H1 (cell line): ENCODE data around the gene ZMIZ1. TPM values are rescaled to one million over a fixed set of nuclear protein-coding genes. Genes with fewer than 3 reads are reported as not detected.

Experiments
- CTCF ChIA-PET: fragments of 300-600 bp; sonication (Branson Sonifier 250); formaldehyde crosslinking; loops from one replicate; lab custom pipeline; 2021; ENCODE audit not compliant: partially characterized antibody; lab: Charles Lee
- POLR2A ChIA-PET: fragments of 300-600 bp; sonication (Branson Sonifier 250); formaldehyde crosslinking; loops from one replicate; lab custom pipeline; 2021; ENCODE audit warnings: inconsistent platforms; ENCODE audit not compliant: partially characterized antibody; lab: Charles Lee
- DNase-seq, 2 experiments: peaks; one replicate each; pipeline versions ENCODE4 v3.0.0 to v3.0.0-alpha.2; 2010 to 2022; ENCODE audit warnings: low spot score in 2 of 2, low read depth in 1 of 2, mixed read lengths in 1 of 2
- FAIRE-seq: peaks from 2 replicates; lab custom pipeline; 2011; peaks lifted over from hg19 to GRCh38; lab: Jason Lieb, UNC
- H2AFZ ChIP-seq: 2 replicates; pipeline ENCODE4 v1.8.1; 2012; ENCODE audit warnings: low read length, inconsistent platforms
- H2AK5ac ChIP-seq: 2 replicates; pipeline ENCODE4 v1.6.1; 2013; ENCODE audit warnings: low read depth, low read length
- H2BK120ac ChIP-seq: replicated peaks from 2 replicates; pipeline ENCODE3; 2013; ENCODE audit warnings: low read depth, low read length, inconsistent platforms
- H2BK12ac ChIP-seq: 2 replicates; pipeline ENCODE4 v1.6.1; 2013; ENCODE audit warnings: low read depth, low read length
- H2BK15ac ChIP-seq: 2 replicates; pipeline ENCODE4 v1.6.1; 2013; ENCODE audit warnings: low read length
- H2BK20ac ChIP-seq: 2 replicates; pipeline ENCODE4 v1.6.1; 2013; ENCODE audit warnings: low read length
- H2BK5ac ChIP-seq: 2 replicates; pipeline ENCODE4 v1.6.1; 2013; ENCODE audit warnings: low read depth, low read length
- H3K14ac ChIP-seq: 2 replicates; pipeline ENCODE4 v1.6.1; 2013; ENCODE audit warnings: inconsistent platforms; ENCODE audit not compliant: insufficient read length
- H3K18ac ChIP-seq: 2 replicates; pipeline ENCODE4 v1.6.1; 2013; ENCODE audit warnings: low read length; ENCODE audit errors: extremely low read depth
- H3K23ac ChIP-seq: 2 replicates; pipeline ENCODE4 v1.6.1; 2013; ENCODE audit warnings: inconsistent platforms; ENCODE audit not compliant: insufficient read length
- H3K23me2 ChIP-seq: 2 replicates; pipeline ENCODE4 v1.6.1; 2013; ENCODE audit warnings: low read depth, low read length
- H3K27ac ChIP-seq: 2 replicates; pipeline ENCODE4 v1.6.1; 2011; ENCODE audit warnings: low read depth, low read length, inconsistent platforms
- H3K27me3 ChIP-seq, 4 experiments: replicated peaks in 1 of 4; 1 replicate in 1 of 4; 2 replicates in 3 of 4; pipeline versions ENCODE4 v1.6.1 to v1.8.1; 2011 to 2013; ENCODE audit warnings: low read length in 3 of 4, mild to moderate bottlenecking in 3 of 4, inconsistent platforms in 2 of 4, mixed read lengths in 2 of 4, moderate library complexity in 1 of 4; ENCODE audit not compliant: control insufficient read depth in 3 of 4, insufficient read depth in 3 of 4; ENCODE audit errors: extremely low read depth in 1 of 4
- H3K36me3 ChIP-seq, 4 experiments: 2 replicates each; pipeline versions ENCODE4 v1.6.1 to v1.8.1; 2011 to 2013; ENCODE audit warnings: mild to moderate bottlenecking in 4 of 4, low read length in 3 of 4, moderate library complexity in 2 of 4, control low read depth in 1 of 4, inconsistent platforms in 1 of 4; ENCODE audit not compliant: insufficient read depth in 4 of 4, control insufficient read depth in 2 of 4
- H3K4ac ChIP-seq: replicated peaks from 2 replicates; pipeline ENCODE3; 2013; ENCODE audit warnings: low read length, low read depth, mixed read lengths, inconsistent platforms; ENCODE audit not compliant: insufficient read length
- H3K4me1 ChIP-seq, 4 experiments: replicated peaks in 1 of 4; 1 replicate in 1 of 4; 2 replicates in 3 of 4; pipeline versions ENCODE4 v1.6.1 to v1.8.1; 2011 to 2013; ENCODE audit warnings: low read length in 3 of 4, inconsistent platforms in 2 of 4, mixed read lengths in 1 of 4; ENCODE audit not compliant: insufficient read depth in 4 of 4, control insufficient read depth in 3 of 4
- H3K4me2 ChIP-seq, 2 experiments: 2 replicates each; pipeline versions ENCODE4 v1.6.1 to v1.8.1; 2011 to 2013; ENCODE audit warnings: low read depth in 2 of 2, low read length in 2 of 2, control low read depth in 1 of 2, inconsistent platforms in 1 of 2, mild to moderate bottlenecking in 1 of 2; ENCODE audit not compliant: insufficient read depth in 1 of 2
- H3K4me3 ChIP-seq, 4 experiments: fragments of 200-600, 300-600 bp in 1 of 4; sonication (generic), shearing (Covaris generic), sonication (Bioruptor Twin) in 1 of 4; 2 replicates each; pipeline versions ENCODE4 v1.5.1 to v1.8.1; 2011 to 2016; ENCODE audit warnings: low read length in 4 of 4, low read depth in 3 of 4, control low read depth in 2 of 4, inconsistent platforms in 2 of 4, mild to moderate bottlenecking in 2 of 4, mixed read lengths in 1 of 4, moderate library complexity in 1 of 4; ENCODE audit not compliant: insufficient read depth in 2 of 4; ENCODE audit errors: extremely low read depth in 1 of 4
- H3K56ac ChIP-seq: replicated peaks from 2 replicates; pipeline ENCODE3; 2013; ENCODE audit warnings: low read depth, mild to moderate bottlenecking, mixed read lengths, low read length, inconsistent platforms; ENCODE audit not compliant: insufficient read length
- H3K79me1 ChIP-seq: 2 replicates; pipeline ENCODE4 v1.6.1; 2013; ENCODE audit warnings: low read depth, low read length, control low read depth
- H3K79me2 ChIP-seq, 2 experiments: 2 replicates each; pipeline versions ENCODE4 v1.6.1 to v1.8.1; 2012 to 2013; ENCODE audit warnings: low read length in 2 of 2, mild to moderate bottlenecking in 2 of 2, inconsistent platforms in 1 of 2; ENCODE audit not compliant: insufficient read depth in 2 of 2, control insufficient read depth in 1 of 2
- H3K9ac ChIP-seq, 4 experiments: replicated peaks in 1 of 4; 1 replicate in 1 of 4; 2 replicates in 3 of 4; pipeline versions ENCODE4 v1.6.1 to v1.8.1; 2011 to 2013; ENCODE audit warnings: low read depth in 3 of 4, low read length in 3 of 4, control low read depth in 2 of 4, mild to moderate bottlenecking in 2 of 4, moderate library complexity in 2 of 4, inconsistent platforms in 1 of 4; ENCODE audit errors: extremely low read depth in 1 of 4
- H3K9me3 ChIP-seq, 2 experiments: 2 replicates each; pipeline versions ENCODE4 v1.6.1 to v1.8.1; 2012 to 2013; ENCODE audit warnings: mild to moderate bottlenecking in 2 of 2, moderate library complexity in 2 of 2, control low read depth in 1 of 2, inconsistent platforms in 1 of 2, low read depth in 1 of 2, low read length in 1 of 2, mixed read lengths in 1 of 2; ENCODE audit not compliant: insufficient read depth in 2 of 2
- H4K20me1 ChIP-seq, 2 experiments: replicated peaks in 1 of 2; 2 replicates each; pipeline versions ENCODE3 to v1.8.1; 2011 to 2013; ENCODE audit warnings: inconsistent platforms in 2 of 2, low read length in 2 of 2, mild to moderate bottlenecking in 1 of 2; ENCODE audit not compliant: insufficient read depth in 2 of 2, control insufficient read depth in 1 of 2
- H4K5ac ChIP-seq: 2 replicates; pipeline ENCODE4 v1.6.1; 2013; ENCODE audit warnings: low read length, low read depth, mixed read lengths, inconsistent platforms; ENCODE audit not compliant: insufficient read length
- H4K8ac ChIP-seq: 2 replicates; pipeline ENCODE4 v1.8.0; 2013; ENCODE audit warnings: mild to moderate bottlenecking, moderate library complexity, low read length, inconsistent platforms; ENCODE audit not compliant: insufficient read depth; ENCODE audit errors: extremely low read depth
- H4K91ac ChIP-seq: replicated peaks from 2 replicates; pipeline ENCODE3; 2013; ENCODE audit warnings: low read length, mixed read lengths, inconsistent platforms; ENCODE audit not compliant: insufficient read length
- JUND ChIP-seq: IDR thresholded peaks from 2 replicates; pipeline ENCODE4 v1.6.1; 2011; ENCODE audit warnings: mild to moderate bottlenecking, improper control_type of control experiment, low read length
- PHF8 ChIP-seq: fragments of 200-600 bp; sonication (generic); conservative IDR thresholded peaks from 2 replicates; pipeline ENCODE4 v1.7.1; 2012; ENCODE audit warnings: low read depth, mild to moderate bottlenecking, inconsistent platforms, low read length, moderate library complexity
- POLR2AphosphoS5 ChIP-seq: IDR thresholded peaks from 2 replicates; pipeline ENCODE4 v1.6.1; 2011; ENCODE audit warnings: low read depth, low read length
- POU5F1 ChIP-seq: IDR thresholded peaks from 2 replicates; pipeline ENCODE4 v1.6.1; 2011; ENCODE audit warnings: low read depth, mild to moderate bottlenecking, low read length, moderate library complexity
- SIX5 ChIP-seq: IDR thresholded peaks from 2 replicates; pipeline ENCODE4 v1.6.1; 2011; ENCODE audit warnings: mild to moderate bottlenecking, low read depth, low read length
- WGBS, 2 experiments: shearing (Covaris generic) in 1 of 2; methylation state at CpG; one replicate each; pipeline versions ENCODE4 v1.1.6 to v1.1.7; 2013 to 2015; ENCODE audit warnings: low lambda C conversion rate in 2 of 2, mixed read lengths in 2 of 2, inconsistent platforms in 1 of 2, low coverage in 1 of 2, missing lambda C conversion rate in 1 of 2; ENCODE audit not compliant: insufficient replicate concordance in 2 of 2, insufficient coverage in 1 of 2, insufficient read length in 1 of 2; ENCODE audit errors: extremely low coverage in 1 of 2, missing lambda C conversion rate in 1 of 2; 5-methylcytosine and 5-hydroxymethylcytosine counted together
- polyA plus RNA-seq, 7 experiments: library from polyadenylated mRNA; depleted of rRNA in 3 of 7; stranded (reverse) in 5 of 7; unstranded in 2 of 7; fragments of >200 nt in 5 of 7; fragments of 200-250 nt in 2 of 7; gene quantifications; 1 replicate in 5 of 7; 2 replicates in 1 of 7; 4 replicates in 1 of 7; pipeline versions ENCODE4 v1.2.1 to v1.2.3, GENCODE V29; 2011 to 2013; ENCODE audit warnings: missing spikeins in 2 of 7, mixed read lengths in 2 of 7
- total RNA-seq: library from RNA; stranded (reverse); fragmentation: NEBNext Ultra II Directional; extraction: Animal tissue kit (Norgen Biotek cat#: 25700); gene quantifications from 2 replicates; pipeline ENCODE4 v1.2.1, GENCODE V29; 2021
- TF ChIP-seq, protein P1 (sequence below): IDR thresholded peaks from 2 replicates; pipeline ENCODE4 v1.6.1; 2011; ENCODE audit warnings: low read depth, mild to moderate bottlenecking, low read length; ENCODE audit not compliant: insufficient read depth
- TF ChIP-seq, protein P2 (sequence below), 3 experiments: IDR thresholded peaks; 1 replicate in 2 of 3; 2 replicates in 1 of 3; pipeline versions ENCODE4 v1.5.1 to v1.6.1; 2011; ENCODE audit warnings: low read length in 3 of 3, mild to moderate bottlenecking in 3 of 3, inconsistent platforms in 2 of 3, low read depth in 1 of 3, moderate library complexity in 1 of 3; ENCODE audit not compliant: insufficient read depth in 1 of 3; ENCODE audit errors: control extremely low read depth in 1 of 3
- TF ChIP-seq, protein P3 (sequence below): IDR thresholded peaks from 2 replicates; pipeline ENCODE4 v1.6.1; 2012; ENCODE audit warnings: low read length, inconsistent platforms

ZMIZ1 gene
- total and polyA plus RNA-seq, 2 of the 8 experiments (the other 6 are each of a cell fraction or from before 2014, with no cell fraction given), result 8.1 to 28.0 TPM

DNA sequence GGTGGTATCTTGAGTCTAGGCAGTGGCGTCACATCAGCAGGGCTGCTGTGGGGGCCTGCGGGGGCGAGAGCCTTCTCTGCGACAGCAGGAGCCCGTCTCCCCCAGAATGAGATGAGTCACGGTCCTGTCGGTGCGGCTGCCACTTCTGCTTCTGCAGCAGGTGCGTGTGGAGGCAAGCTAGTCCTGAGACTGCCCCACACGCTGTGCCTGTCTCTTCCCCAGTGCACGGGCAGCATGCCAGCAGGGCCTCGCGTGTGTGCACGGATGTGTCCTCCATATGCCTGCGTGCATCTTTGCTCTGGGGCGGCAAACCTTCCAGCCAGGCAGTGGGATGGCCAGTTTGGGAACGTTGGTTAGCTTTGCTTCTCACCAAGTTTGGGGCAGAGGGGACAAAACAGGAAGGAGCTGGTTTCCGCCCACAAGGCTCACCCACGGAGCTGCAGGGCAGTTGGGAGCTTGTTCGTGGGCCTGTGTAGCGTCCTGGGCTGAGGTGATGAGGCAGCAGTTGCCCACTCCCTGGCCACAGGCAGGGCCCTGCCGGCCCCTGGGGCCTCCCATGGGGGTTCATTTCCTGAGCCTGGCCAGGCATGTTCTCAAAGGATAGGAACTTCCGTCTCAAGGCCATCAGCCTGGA lies 217.7 kb downstream of the ZMIZ1 start:
- Histone ChIP-seq H3K56ac (no peak overlapping the region), H3K14ac (no peak overlapping the region), H3K9me3 (no peaks in the 10 kb centered on the region), H2AK5ac (no peak overlapping the region), H4K20me1 (peaks cover 0 to 9% of the 10 kb centered on the region in 2 experiments), H3K9ac (no peak overlapping the region), H4K91ac (no peak overlapping the region), H3K27ac (no peak overlapping the region), H2BK12ac (no peak overlapping the region), H2BK20ac (no peak overlapping the region), H3K23ac (no peak overlapping the region), H2BK120ac (no peak overlapping the region), H3K23me2 (no peaks in the 10 kb centered on the region), H3K4me2 (no peak overlapping the region), H2AFZ (no peak overlapping the region), H2BK5ac (no peak overlapping the region), H3K4me3 (no peak overlapping the region), H3K4ac (no peak overlapping the region), H4K5ac (no peak overlapping the region), H3K79me2 (no peaks in the 10 kb centered on the region), H2BK15ac (no peak overlapping the region), H3K4me1 (no peaks in the 10 kb centered on the region; a peak in 2 of 7 replicates), H3K79me1 (no peaks in the 10 kb centered on the region), H3K27me3 (no peaks in the 10 kb centered on the region), H3K18ac (no peak overlapping the region), H3K36me3 (no peaks in the 10 kb centered on the region; a peak in 1 of 8 replicates), H4K8ac (no peak overlapping the region)
- POLR2A ChIA-PET, result no interaction called here
- CTCF ChIA-PET, result interaction anchor here (0.5 kb wide), 1 partner anchor 54 kb away, joined by 4 read pairs; no protein-coding TSS in a partner anchor
- FAIRE-seq (no peak), DNase-seq (no peak)
- WGBS, 2 experiments, result 94% methylated on average over 23 of the region's 23 CpGs; no CpG with 5 or more reads in 1 of the 2 experiments
- no peak for TF ChIP-seq JUND
- TF ChIP-seq, protein P1, sequence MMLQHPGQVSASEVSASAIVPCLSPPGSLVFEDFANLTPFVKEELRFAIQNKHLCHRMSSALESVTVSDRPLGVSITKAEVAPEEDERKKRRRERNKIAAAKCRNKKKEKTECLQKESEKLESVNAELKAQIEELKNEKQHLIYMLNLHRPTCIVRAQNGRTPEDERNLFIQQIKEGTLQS, result no peak
- TF ChIP-seq POLR2AphosphoS5, result no peak
- no peak for TF ChIP-seq POU5F1
- no peak for TF ChIP-seq SIX5
- TF ChIP-seq, protein P2, sequence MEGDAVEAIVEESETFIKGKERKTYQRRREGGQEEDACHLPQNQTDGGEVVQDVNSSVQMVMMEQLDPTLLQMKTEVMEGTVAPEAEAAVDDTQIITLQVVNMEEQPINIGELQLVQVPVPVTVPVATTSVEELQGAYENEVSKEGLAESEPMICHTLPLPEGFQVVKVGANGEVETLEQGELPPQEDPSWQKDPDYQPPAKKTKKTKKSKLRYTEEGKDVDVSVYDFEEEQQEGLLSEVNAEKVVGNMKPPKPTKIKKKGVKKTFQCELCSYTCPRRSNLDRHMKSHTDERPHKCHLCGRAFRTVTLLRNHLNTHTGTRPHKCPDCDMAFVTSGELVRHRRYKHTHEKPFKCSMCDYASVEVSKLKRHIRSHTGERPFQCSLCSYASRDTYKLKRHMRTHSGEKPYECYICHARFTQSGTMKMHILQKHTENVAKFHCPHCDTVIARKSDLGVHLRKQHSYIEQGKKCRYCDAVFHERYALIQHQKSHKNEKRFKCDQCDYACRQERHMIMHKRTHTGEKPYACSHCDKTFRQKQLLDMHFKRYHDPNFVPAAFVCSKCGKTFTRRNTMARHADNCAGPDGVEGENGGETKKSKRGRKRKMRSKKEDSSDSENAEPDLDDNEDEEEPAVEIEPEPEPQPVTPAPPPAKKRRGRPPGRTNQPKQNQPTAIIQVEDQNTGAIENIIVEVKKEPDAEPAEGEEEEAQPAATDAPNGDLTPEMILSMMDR (IDR thresholded peaks at IDR 0.05; ENCODE audit: control extremely low read depth in 1 of 3, insufficient read depth in 1 of 3, low read depth in 1 of 3, low read length in 3 of 3), result no peak
- TF ChIP-seq, protein P3, sequence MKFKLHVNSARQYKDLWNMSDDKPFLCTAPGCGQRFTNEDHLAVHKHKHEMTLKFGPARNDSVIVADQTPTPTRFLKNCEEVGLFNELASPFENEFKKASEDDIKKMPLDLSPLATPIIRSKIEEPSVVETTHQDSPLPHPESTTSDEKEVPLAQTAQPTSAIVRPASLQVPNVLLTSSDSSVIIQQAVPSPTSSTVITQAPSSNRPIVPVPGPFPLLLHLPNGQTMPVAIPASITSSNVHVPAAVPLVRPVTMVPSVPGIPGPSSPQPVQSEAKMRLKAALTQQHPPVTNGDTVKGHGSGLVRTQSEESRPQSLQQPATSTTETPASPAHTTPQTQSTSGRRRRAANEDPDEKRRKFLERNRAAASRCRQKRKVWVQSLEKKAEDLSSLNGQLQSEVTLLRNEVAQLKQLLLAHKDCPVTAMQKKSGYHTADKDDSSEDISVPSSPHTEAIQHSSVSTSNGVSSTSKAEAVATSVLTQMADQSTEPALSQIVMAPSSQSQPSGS, result no peak
- TF ChIP-seq PHF8, result no peak
